Eye (tissue), 1 donor: Measurements from ENCODE around the gene OR4B1.
"Not testable (repeated sequence)": the region's sequence is repeated elsewhere in the genome, so short reads cannot be mapped to it uniquely, and the experiment has no call there.

ENCODE experiments used
- DNase-seq: peaks from one replicate; pipeline ENCODE4 v3.0.0-alpha.2; 2015

OR4B1 gene, protein sequence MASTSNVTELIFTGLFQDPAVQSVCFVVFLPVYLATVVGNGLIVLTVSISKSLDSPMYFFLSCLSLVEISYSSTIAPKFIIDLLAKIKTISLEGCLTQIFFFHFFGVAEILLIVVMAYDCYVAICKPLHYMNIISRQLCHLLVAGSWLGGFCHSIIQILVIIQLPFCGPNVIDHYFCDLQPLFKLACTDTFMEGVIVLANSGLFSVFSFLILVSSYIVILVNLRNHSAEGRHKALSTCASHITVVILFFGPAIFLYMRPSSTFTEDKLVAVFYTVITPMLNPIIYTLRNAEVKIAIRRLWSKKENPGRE

GRCh38 chr11:48216510-48216909, at the start of gene OR4B1:
Gene OR4B1 (plus strand): TSS chr11:48216810. CDS start chr11:48216810, 0 bp downstream.
- DNase-seq, result no peak

GRCh38 chr11:48167380-48167779, 49.2 kb upstream of the OR4B1 start:
- DNase-seq, result no peak

DNA sequence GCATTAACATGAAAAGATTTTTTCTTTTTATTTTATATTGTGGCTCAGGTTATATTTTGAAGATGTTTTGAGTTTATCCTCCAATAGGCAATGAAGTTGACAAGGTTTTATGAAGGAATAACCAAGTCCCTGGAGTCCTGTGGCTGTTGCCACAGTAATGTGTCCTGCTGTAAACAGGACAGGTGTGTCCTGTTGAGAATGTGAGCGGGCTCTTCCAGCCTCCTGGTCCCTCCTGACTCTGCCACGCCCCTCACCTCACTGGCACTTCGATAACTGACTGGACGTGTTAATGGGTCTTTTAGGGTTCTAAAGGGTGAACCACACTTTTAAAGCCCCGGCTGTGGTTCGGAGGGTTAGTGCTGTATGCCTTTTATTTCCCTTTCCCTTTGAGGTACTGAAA, 47.8 kb upstream of the OR4B1 start:
- DNase-seq, result no peak

DNA sequence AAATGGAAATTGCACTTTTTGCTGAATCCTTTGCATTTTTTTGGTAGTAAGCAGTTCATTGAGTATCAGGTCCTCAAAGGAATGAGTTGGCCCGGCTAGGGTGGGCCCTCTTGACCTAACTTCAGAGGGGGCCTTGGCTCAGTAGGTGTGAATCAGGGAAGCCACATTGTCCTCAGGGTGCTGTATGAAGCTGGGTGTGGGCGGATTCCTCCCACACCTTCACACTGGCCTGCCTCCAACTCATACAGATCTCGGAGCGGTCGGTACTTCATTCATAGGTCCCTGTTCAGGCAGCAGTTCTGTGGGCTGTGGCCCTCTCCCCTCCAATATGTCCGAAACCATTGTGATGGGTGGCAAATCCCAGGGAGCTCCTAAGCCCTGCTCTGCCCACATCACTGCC, 47.4 kb upstream of the OR4B1 start:
- DNase-seq, result no peak

- peak; percentile 27 for DNase-seq
Observed at GRCh38 chr11:48169717-48170116, 46.9 kb upstream of the OR4B1 start.

GRCh38 chr11:48170241-48171233, 46.1 kb upstream of the OR4B1 start:
- DNase-seq, result peak; percentile 52

DNA sequence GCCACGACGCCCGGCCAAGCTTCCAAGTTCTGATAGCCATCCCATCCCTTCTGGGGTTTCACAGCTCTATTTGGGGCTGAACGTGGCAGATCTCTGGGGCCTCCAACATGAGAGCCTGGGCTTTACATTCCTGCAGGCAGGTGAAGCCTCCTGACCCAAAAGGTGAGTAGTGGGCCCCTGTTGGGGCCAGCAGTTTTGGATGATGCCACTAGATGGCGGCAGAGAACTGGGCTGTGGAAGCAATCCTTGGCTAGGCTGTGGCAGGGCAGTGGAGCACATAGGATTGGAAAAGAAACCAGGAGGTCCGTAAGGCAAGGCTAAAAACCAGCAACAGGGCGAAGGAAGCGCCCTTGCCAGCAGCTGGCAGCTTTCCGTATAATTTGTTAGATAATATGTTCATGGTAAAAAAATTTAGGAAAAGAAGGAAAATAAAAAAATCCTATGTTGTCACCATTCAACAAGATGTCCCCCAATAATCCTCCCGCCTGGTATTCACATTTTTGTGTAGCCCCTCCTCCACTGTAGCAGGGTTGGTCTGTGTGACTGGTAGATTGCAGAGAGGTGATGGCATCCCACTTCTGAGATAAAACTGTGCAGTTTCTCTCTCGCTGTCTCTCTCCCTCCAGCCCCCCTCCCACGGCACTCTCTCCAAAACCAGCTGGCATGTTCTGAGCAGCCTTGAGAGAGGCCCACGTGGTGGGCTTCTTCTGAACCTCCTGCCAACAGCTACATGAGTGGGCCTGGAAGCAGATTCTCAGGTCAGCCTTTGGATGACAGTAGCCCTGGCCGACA, 43.6 kb upstream of the OR4B1 start:
- peak; percentile 85 for DNase-seq

DNA sequence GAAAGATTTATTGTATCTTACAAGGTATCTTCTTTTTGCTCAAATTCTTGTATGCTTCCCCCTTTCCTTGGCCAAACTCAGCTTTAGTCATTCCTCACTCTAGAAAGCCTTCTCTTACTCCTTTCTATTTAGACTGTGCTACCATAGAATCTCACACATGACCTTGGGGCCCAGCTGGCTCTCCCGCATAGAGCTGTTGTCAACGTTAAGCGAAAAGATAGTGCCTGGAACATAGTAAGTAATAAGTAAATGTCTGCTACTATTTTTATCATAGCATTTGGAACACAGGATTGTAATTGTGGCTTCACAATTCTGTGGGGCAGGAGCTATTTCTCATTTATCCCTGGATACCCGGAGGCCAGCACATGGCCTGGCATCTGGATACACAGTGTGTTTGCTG, 38.9 kb upstream of the OR4B1 start:
- no peak for DNase-seq

GRCh38 chr11:48180627-48181026, 36.0 kb upstream of the OR4B1 start:
- no peak for DNase-seq

- no peak for DNase-seq
Observed at GRCh38 chr11:48182860-48183526, 33.6 kb upstream of the OR4B1 start.

DNA sequence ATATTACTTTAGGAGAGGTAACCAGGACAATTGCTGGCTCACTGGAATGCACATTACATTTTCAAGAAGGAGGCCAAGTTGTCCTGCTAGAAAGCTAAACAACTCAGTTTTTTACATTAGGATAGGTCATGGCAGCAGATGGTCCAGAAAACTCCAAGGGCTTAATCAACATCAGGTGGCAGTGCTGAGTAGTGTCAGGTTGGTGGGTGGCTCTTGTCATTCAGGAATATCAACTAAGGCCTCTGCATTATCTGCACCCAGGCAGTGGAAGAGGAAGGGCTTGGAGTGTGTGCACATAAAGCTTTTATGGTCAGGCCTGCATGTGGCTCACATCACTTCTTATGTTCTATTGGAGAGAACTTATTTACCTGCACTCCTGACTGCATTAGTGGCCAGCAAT, 32.2 kb upstream of the OR4B1 start:
- no peak for DNase-seq

DNA sequence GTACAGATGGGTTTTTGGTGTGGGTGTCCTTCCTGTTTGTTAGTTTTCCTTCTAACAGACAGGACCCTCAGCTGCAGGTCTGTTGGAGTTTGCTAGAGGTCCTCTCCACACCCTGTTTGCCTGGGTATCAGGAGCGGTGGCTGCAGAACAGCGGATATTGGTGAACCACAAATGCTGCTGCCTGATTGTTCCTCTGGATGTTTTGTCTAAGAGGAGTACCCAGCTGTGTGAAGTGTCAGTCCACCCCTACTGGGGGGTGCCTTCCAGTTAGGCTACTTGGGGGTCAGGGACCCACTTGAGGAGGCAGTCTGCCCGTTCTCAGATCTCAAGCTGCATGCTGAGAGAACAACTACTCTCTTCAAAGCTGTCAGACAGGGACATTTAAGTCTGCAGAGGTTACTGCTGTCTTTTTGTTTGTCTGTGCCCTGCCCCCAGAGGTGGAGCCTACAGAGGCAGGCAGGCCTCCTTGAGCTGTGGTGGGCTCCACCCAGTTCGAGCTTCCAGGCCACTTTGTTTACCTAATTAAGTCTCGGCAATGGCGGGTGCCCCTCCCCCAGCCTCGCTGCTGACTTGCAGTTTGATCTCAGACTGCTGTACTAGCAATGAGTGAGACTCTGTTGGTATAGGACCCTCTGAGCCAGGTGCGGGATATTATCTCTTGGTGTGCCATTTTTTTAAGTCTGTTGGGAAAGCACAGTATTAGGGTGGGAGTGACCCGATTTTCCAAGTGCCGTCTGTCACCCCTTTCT, 25.5 kb upstream of the OR4B1 start:
- not testable (repeated sequence) for DNase-seq

DNA sequence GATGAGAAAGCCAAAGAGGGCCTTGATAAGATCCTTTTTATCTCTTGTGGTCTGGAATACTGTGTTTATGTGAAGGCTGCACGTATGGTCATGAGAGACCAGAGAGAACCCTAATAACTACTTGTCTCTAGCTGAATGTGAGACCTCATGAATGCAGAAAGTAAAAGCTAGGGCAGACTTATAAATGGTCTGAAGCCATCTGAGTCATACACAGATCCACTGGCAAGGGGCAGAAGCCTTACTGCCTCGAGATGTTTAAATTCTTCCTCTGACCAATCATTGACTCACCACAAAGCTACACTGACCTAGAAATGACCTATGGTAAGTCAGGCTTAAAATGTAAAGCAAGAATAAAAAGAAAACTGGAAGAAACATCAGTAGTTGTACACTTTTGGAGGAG, 22.7 kb upstream of the OR4B1 start:
- no peak for DNase-seq

DNA sequence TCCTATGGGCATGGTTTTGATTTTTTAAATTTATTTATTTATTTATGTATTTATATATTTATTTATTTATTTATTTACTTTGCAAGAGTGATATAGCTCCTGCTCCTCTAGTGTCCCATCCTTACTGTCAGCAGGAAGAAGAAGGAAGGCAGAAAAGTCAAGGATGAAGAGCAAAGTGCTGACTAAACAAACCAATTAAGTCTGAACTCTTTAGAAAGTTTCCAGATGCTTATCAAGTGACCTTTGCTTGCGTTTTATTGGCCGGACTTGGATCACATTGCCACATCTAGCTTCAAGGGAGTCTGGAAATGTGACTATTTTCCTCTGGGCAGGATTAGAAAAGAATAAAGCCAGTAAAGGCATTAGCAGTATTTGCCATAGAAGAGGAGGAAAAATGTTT, 8.7 kb upstream of the OR4B1 start:
- no peak for DNase-seq

GRCh38 chr11:48210052-48210451, 6.6 kb upstream of the OR4B1 start:
- no peak for DNase-seq

DNA sequence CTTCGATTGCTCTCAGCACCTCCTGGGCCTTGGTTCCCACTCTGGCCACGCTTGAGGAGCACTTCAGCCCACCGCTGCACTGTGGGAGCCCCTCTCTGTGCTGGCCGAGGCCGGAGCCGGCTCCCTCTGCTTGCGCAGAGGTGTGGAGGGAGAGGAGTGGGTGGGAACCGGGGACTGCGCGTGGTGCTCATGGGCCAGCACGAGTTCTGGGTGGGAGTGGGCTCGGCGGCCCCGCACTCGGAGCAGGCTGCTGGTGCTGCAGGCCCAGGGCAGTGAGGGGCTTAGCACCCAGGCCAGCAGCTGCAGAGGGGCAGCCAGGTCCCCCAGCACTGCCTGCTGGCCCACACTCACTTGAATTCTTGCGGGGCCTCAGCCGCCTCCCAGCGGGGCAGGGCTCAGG, 12.2 kb downstream of the OR4B1 start:
- DNase-seq, result no peak

- not testable (repeated sequence) for DNase-seq
Observed at GRCh38 chr11:48230057-48230456, 13.4 kb downstream of the OR4B1 start.

GRCh38 chr11:48237727-48238126, 21.1 kb downstream of the OR4B1 start:
- DNase-seq, result no peak

- no peak for DNase-seq
Observed at GRCh38 chr11:48242501-48242900, 25.9 kb downstream of the OR4B1 start.

DNA sequence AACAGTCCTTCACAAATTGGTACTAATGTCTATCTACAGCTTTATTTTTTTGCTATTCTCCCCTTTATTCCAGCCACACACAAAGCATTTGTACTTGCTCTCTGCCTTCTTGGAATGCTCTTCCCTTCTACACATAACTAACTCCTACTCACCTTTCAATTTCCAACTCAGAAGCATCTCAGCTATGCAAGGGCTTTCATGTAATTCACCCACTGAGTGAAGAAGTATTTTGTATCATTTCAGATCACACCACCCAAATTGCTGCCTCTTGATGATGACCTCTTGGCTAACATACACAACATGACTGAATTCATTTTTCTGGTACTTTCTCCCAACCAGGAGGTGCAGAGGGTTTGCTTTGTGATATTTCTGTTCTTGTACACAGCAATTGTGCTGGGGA, 28.2 kb downstream of the OR4B1 start, which contains the start of gene OR4X2:
Gene OR4X2 (plus strand): TSS at position 301 of the 400 bp plus-strand sequence. CDS start 0 bp downstream, at position 301.
- no peak for DNase-seq

DNA sequence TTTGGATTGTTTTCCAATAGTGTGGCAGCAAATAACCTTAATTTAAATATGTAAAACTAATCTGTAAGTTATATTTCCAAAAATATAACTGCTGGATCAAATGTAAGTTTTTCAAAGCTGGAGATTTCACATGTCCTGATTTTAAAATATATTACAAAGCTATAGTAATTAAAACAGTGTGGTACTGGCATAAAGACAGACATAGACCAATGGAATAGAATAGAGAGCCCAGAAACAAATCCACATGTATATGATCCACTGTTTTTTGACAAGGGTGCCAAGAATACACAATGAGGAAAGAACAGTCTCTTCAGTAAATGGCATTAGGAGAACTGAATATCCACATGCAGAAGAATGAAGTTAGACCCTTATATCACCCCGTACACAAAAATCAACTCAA, 32.3 kb downstream of the OR4B1 start:
- DNase-seq, result no peak

- no peak for DNase-seq
Observed at GRCh38 chr11:48261600-48261999, 45.0 kb downstream of the OR4B1 start.
